EH (cell line): ENCODE measurements around the gene THUMPD3.
A peak's percentile ranks its signal among the peaks of the same experiment; 100 is the strongest.

ENCODE experiments used
- DNase-seq: peaks from one replicate; pipeline ENCODE4 v3.0.0-alpha.2; 2015; ENCODE audit warnings: low read depth

Gene THUMPD3

GRCh38 chr3:9420850-9421549 lies 58.1 kb downstream of the THUMPD3 start:
- DNase-seq: peak; percentile 51

- peak; percentile 98 for DNase-seq
Observed at GRCh38 chr3:9422712-9423424, 60.0 kb downstream of the THUMPD3 start.

- DNase-seq: no peak
Observed at GRCh38 chr3:9428411-9428810, 65.6 kb downstream of the THUMPD3 start.

- no peak for DNase-seq
Observed at GRCh38 chr3:9430733-9431132, 67.9 kb downstream of the THUMPD3 start.

GRCh38 chr3:9433627-9434521 lies 71.0 kb downstream of the THUMPD3 start:
- no peak for DNase-seq

GRCh38 chr3:9435316-9435715 lies 72.5 kb downstream of the THUMPD3 start:
- peak; percentile 11 for DNase-seq
